Measurements from ENCODE around the gene PITPNM2. TPM values are rescaled to one million over a fixed set of nuclear protein-coding genes. Genes with fewer than 3 reads are reported as not detected.
A peak's percentile ranks its signal among the peaks of the same experiment; 100 is the strongest.

Gene PITPNM2
- polyA plus RNA-seq (0.97 to 2.1 TPM (median 1.4 TPM) in 3 replicates), polyA minus RNA-seq (2.9 to 13.2 TPM (median 4.7 TPM) in 3 replicates)
- polyA plus RNA-seq (2011; ENCODE audit: low read depth): 1.7 TPM
- polyA plus RNA-seq (2011; cell fraction: cytosol; rRNA removed): 1.1 and 1.5 TPM in 2 replicates
- 5.8 and 7.1 TPM in 2 replicates for polyA plus RNA-seq (2011; cell fraction: nucleus; rRNA removed)
- 1.6 and 4.0 TPM in 2 replicates for polyA plus RNA-seq (2012; ENCODE audit: low replicate concordance)
- 2.5 TPM for polyA minus RNA-seq (2011; cell fraction: cytosol; rRNA and poly(A)+ RNA removed)
- 5.3 and 7.1 TPM in 2 replicates for polyA minus RNA-seq (2011; cell fraction: nucleus; rRNA and poly(A)+ RNA removed)

- Histone ChIP-seq H3K4me1 (ENCODE audit: control insufficient read depth, extremely low read depth, insufficient read depth, low read length) (peaks cover 5% of the 10 kb centered on the region), H2AFZ (ENCODE audit: control insufficient read depth, low read length) (peak within 1 kb of the TSS; percentile 61), H3K4me3 (ENCODE audit: control insufficient read depth in 2 of 3, extremely low read depth in 1 of 3, insufficient read depth in 2 of 3, low read depth in 1 of 3, low read length in 3 of 3) (peak within 1 kb of the TSS; percentile 70 to 75 (median 75)), H3K27me3 (ENCODE audit: control insufficient read depth, extremely low read depth, insufficient read depth, low read length) (no peaks in the 10 kb centered on the region), H3K79me2 (ENCODE audit: control insufficient read depth, insufficient read depth, low read length) (no peaks in the 10 kb centered on the region), H3K9me3 (ENCODE audit: control insufficient read depth, low read depth, low read length) (no peaks in the 10 kb centered on the region), H3K27ac (ENCODE audit: control insufficient read depth, insufficient read depth, low read length) (no peak within 1 kb of the TSS), H4K20me1 (ENCODE audit: control insufficient read depth, extremely low read depth, insufficient read depth, low read length) (no peaks in the 10 kb centered on the region), H3K4me2 (ENCODE audit: control insufficient read depth, extremely low read depth, insufficient read depth, low read depth, low read length) (peak within 1 kb of the TSS; percentile 83), H3K36me3 (ENCODE audit: control insufficient read depth in 2 of 2, extremely low read depth in 1 of 2, insufficient read depth in 2 of 2, low read length in 2 of 2) (peaks cover 0 to 2% of the 10 kb centered on the region in 2 experiments), H3K9me1 (ENCODE audit: control insufficient read depth, extremely low read depth, insufficient read depth, low read length) (no peaks in the 10 kb centered on the region), H3K9ac (ENCODE audit: control insufficient read depth, extremely low read depth, insufficient read depth, low read length) (peak within 1 kb of the TSS; percentile 70)
- FAIRE-seq (no peak), DNase-seq (ENCODE audit: low read depth, low spot score) (no peak)
- dilution Hi-C loops (cut with MboI; ENCODE audit: extremely low pct_ligation_motif_present, low sequenced_read_pairs): no loop called here
- TF ChIP-seq EZH2 (IDR thresholded peaks at IDR 0.05; ENCODE audit: low read length) (no peak), CTCF (optimal IDR thresholded peaks at IDR 0.05 in 1 of 3, IDR thresholded peaks at IDR 0.05 in 1 of 3, conservative IDR thresholded peaks at IDR 0.05 in 1 of 3; ENCODE audit: extremely low read depth in 1 of 3, insufficient read depth in 2 of 3, low read length in 3 of 3) (peak in 1 of 3 experiments; percentile 44)
These were observed at the start of gene PITPNM2 for GRCh38 chr12:123150744-123151456. Gene PITPNM2, minus strand, starts transcription at chr12:123151090. Its CDS starts 116,500 bp downstream, at chr12:123034590.

- H3K4me3 ChIP-seq (ENCODE audit: control insufficient read depth in 2 of 3, extremely low read depth in 1 of 3, insufficient read depth in 2 of 3, low read depth in 1 of 3, low read length in 3 of 3): no peak overlapping the region
- H3K9me1 ChIP-seq (ENCODE audit: control insufficient read depth, extremely low read depth, insufficient read depth, low read length): no peaks in the 10 kb centered on the region
- H2AFZ ChIP-seq (ENCODE audit: control insufficient read depth, low read length): no peak overlapping the region
- no peak overlapping the region for H3K4me2 ChIP-seq (ENCODE audit: control insufficient read depth, extremely low read depth, insufficient read depth, low read depth, low read length)
- no peaks in the 10 kb centered on the region for H3K27me3 ChIP-seq (ENCODE audit: control insufficient read depth, extremely low read depth, insufficient read depth, low read length)
- FAIRE-seq: no peak
- no peak for TF ChIP-seq CTCF (optimal IDR thresholded peaks at IDR 0.05 in 1 of 3, IDR thresholded peaks at IDR 0.05 in 1 of 3, conservative IDR thresholded peaks at IDR 0.05 in 1 of 3; ENCODE audit: extremely low read depth in 1 of 3, insufficient read depth in 2 of 3, low read length in 3 of 3)
- no peak for TF ChIP-seq EZH2 (IDR thresholded peaks at IDR 0.05; ENCODE audit: low read length)
- no peak overlapping the region for H3K27ac ChIP-seq (ENCODE audit: control insufficient read depth, insufficient read depth, low read length)
- no peak overlapping the region for H3K9ac ChIP-seq (ENCODE audit: control insufficient read depth, extremely low read depth, insufficient read depth, low read length)
- H4K20me1 ChIP-seq (ENCODE audit: control insufficient read depth, extremely low read depth, insufficient read depth, low read length): no peaks in the 10 kb centered on the region
- H3K4me1 ChIP-seq (ENCODE audit: control insufficient read depth, extremely low read depth, insufficient read depth, low read length): no peaks in the 10 kb centered on the region
- no peaks in the 10 kb centered on the region for H3K9me3 ChIP-seq (ENCODE audit: control insufficient read depth, low read depth, low read length)
- H3K36me3 ChIP-seq (ENCODE audit: control insufficient read depth in 2 of 2, extremely low read depth in 1 of 2, insufficient read depth in 2 of 2, low read length in 2 of 2): peaks cover 2 to 6% of the 10 kb centered on the region in 2 experiments
- dilution Hi-C loops (cut with MboI; ENCODE audit: extremely low pct_ligation_motif_present, low sequenced_read_pairs): no loop called here
- no peaks in the 10 kb centered on the region for H3K79me2 ChIP-seq (ENCODE audit: control insufficient read depth, insufficient read depth, low read length)
- DNase-seq (ENCODE audit: low read depth, low spot score): no peak
These were observed 49.5 kb upstream of the PITPNM2 start for GRCh38 chr12:123200414-123200813.
